Measurements from ENCODE around the gene TPD52L2.

GRCh38 chr20:63846128-63846771 lies 18.8 kb upstream of the TPD52L2 start:
- no peak for TF ChIP-seq POLR2A (IDR thresholded peaks at IDR 0.05; ENCODE audit: low read length)
- no peak for TF ChIP-seq GATA1 (IDR thresholded peaks at IDR 0.05; ENCODE audit: low read depth, low read length)

Measured in erythroblast (primary cell).